Stimulated activated CD4-positive, alpha-beta T cell treated with anti-CD3 and anti-CD28 coated beads, TNF-alpha, amount 100 ng/mL, for 24 hours (primary cell): ENCODE measurements around the gene LMTK2.
"Not testable (repeated sequence)": the region's sequence is repeated elsewhere in the genome, so short reads cannot be mapped to it uniquely, and the experiment has no call there.

Experiments used
- DNase-seq, 3 experiments: peaks; one replicate each; pipeline ENCODE4 v3.0.0-alpha.2; 2020; ENCODE audit warnings: low read depth in 3 of 3

Gene LMTK2

GRCh38 chr7:98105942-98106544, 619 bp upstream of the LMTK2 start:
- peak in 1 of 3 experiments; percentile 5 for DNase-seq

- DNase-seq, result no peak
Measured at GRCh38 chr7:98107313-98107721, 655 bp downstream of the LMTK2 start.

GRCh38 chr7:98110249-98111022, 3.8 kb downstream of the LMTK2 start:
- no peak for DNase-seq

GRCh38 chr7:98112077-98112476, 5.4 kb downstream of the LMTK2 start:
- no peak for DNase-seq

DNA sequence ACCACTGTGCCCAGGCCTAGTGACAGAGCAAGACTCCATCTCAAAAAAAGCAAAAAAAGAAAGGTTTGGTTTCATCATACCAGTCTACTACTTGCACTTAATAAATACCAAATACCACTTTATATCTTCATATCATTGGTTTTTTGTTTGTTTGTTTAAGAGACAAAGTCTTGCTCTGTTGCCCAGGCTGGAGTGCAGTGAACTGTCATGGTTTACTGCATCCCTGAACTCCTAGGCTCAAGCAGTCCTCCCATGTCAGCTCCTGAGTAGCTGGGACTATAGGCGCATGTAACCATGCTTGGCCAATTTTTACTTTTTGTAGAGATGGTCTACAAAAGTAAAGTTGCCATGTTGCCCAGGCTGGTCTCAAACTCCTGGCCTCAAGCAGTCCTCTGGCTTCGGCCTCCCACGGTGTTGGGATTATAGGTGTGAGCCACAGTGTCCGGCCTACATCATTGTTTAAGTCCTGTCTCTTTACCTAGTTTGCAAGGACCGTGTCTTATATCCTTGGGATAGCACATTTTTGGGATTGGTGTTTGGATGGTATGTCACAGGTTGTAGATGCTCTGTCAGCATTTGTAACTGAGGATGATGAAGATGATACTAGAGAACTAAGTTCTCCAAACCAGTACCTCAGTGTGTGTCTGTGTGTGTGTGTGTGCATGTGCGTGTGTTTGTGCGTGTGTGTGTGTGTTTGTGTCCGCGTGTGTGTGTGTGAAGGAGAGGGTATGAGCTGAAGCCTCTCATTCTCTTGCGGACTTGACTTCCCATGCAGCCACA, 9.3 kb downstream of the LMTK2 start:
- no peak for DNase-seq

DNA sequence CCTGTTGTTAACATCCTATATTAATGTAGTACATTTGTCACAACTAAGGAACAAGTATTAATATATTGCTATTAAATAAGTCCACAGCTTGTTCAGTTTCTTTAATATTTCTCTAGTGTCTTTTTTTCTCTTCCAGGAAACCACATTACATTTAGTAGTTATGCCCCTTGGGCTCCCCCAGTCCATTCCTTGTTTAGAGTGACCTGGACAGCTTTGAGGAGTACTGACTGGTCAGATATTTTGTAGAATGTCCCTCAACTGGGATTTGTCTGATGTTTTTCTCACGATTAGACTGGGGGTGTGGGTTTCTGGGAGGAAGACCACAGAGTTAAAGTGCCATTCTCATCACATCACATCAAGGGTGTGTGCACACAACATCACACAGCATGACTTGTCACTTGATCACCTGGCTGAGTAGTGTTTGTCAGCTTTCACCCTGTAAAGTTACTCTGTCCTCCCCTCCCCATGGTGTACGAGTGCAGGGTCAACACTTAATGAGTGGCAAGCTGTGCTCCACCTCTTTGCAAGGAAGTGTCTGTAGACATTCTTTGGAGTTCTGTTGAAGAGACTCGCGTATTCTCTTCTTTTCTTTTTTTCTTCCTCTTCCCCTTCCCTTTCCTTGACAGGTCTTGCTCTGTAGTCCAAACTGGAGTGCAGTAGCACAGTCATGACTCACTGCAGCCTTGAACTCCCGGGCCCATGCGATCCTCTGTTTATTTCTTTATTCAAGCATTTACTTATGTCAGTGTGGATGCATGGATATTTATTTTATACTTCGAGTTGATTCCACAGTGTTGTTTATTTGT, 10.2 kb downstream of the LMTK2 start:
- DNase-seq, result no peak

DNA sequence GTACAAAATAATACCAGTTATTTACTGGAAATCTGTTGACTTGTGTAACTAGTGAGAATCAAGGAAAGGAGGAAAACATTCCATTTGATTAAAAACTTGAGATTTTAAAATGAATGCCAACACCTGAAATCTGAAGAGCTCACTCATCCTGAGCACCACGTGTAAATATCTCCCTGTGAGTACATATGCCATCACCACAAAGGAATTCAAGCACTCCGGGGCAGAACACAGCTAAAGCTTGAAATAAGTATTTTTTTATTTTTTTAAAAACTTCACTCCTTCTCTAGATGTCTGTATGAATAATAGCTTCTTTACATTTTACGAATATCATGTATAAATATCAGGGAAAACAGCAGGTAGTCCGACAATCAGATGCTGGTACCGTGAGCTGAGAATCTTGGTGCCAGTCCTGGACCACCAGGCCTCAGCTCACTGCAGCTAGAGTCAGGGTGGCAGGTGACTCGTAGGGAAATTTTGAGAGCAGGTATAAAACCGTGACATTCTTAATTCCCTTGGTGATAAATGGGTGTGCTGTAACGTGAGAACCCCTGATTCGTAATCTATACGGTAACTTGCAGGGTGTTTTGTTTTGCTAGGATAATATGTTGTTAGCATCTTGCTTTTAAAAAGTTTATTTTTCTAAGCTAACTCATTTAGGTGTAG, 12.7 kb downstream of the LMTK2 start:
- DNase-seq, result no peak

- no peak for DNase-seq
Measured at GRCh38 chr7:98120559-98120958, 13.9 kb downstream of the LMTK2 start.

DNA sequence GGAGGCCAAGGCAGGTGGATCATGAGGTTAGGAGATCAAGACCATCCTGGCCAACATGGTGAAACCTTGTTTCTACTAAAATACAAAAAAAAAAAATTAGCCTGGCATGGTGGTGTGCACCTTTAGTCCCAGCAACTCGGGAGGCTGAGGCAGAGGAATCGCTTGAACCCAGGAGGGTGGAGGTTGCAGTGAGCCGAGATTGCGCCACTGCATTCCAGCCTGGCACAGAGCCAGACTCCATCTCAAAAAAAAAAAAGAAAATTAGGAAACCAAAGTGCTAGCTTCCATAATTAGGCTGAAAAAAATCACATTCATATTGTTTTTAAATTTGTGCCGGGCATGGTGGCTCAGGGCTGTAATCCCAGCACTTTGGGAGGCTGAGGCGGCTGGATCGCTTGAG, 14.7 kb downstream of the LMTK2 start:
- not testable (repeated sequence) for DNase-seq

GRCh38 chr7:98123365-98123696, 16.7 kb downstream of the LMTK2 start:
- no peak for DNase-seq

- DNase-seq, result no peak
Measured at GRCh38 chr7:98125759-98126158, 19.1 kb downstream of the LMTK2 start.

GRCh38 chr7:98126311-98127142, 19.9 kb downstream of the LMTK2 start:
- no peak for DNase-seq

- no peak for DNase-seq
Measured at GRCh38 chr7:98128346-98128745, 21.7 kb downstream of the LMTK2 start.

- no peak for DNase-seq
Measured at GRCh38 chr7:98130959-98131358, 24.3 kb downstream of the LMTK2 start.

- no peak for DNase-seq
Measured at GRCh38 chr7:98133181-98133580, 26.5 kb downstream of the LMTK2 start.

GRCh38 chr7:98133621-98134303, 27.1 kb downstream of the LMTK2 start:
- no peak for DNase-seq

DNA sequence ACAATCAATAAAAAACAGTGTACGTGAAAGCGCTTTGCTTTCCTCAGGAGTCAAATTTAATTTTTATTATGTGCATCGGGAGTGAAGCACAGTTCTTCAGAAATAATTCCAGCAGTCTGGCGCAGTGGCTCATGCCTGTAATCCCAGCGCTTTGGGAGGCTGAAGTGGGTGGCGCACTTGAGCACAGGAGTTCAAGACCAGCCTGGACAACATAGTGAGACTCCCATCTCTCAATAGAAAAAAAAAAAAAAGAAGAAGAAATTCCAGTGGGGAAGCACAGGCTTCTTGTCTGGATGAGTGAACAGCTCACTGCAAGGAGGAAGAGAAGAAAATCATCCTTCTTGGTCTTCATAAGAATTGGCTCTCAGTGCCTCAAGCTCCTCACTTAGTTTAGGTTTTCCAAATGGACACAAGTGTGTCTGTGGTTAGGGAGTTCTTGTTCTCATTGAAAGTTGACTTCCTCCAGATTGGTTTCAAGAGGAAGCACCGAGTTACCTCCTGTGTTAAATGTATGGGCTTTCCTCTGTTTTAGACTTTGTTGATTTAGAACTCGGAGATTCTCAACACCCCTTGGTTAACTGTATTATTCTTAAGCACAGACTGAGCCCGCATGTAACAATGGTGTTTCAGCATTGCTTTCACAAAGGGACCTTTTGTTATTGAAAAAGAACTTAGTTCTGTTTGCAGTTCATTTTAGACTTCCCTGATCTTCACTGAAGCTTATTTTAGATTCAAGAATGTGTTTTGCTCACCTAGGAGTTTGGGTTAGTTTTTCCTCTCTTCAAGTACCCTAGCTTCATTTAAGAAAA, 28.0 kb downstream of the LMTK2 start:
- DNase-seq, result no peak

DNA sequence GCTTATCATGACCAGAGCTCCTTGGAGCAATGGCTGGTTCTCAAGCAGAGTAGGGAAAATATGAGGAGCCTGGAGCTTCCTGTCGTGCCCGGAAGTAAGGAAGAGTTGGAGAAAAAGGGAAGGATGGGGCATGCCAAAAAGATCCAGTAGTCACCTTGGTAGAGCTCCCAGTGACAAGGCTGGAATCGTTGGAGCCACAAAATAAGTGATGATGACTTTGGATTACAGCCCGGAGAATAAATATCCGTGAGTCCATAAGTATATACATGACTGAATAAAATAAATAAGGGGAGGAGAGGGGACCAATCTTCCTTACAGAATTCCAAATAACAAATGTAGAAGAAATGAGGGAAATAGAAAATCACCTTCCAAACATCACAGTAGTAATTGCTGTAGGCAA, 29.3 kb downstream of the LMTK2 start:
- DNase-seq, result no peak

GRCh38 chr7:98136423-98136822, 29.8 kb downstream of the LMTK2 start:
- no peak for DNase-seq
